DMS 273 (cell line): ENCODE data around the gene PRAMEF18.
"Not testable (repeated sequence)": the region's sequence is repeated elsewhere in the genome, so short reads cannot be mapped to it uniquely, and the experiment has no call there.

Source experiments
- DNase-seq: peaks from one replicate; lab custom pipeline; 2025; ENCODE audit not compliant: unreplicated experiment; lab: John Stamatoyannopoulos, UW

Gene PRAMEF18

DNA sequence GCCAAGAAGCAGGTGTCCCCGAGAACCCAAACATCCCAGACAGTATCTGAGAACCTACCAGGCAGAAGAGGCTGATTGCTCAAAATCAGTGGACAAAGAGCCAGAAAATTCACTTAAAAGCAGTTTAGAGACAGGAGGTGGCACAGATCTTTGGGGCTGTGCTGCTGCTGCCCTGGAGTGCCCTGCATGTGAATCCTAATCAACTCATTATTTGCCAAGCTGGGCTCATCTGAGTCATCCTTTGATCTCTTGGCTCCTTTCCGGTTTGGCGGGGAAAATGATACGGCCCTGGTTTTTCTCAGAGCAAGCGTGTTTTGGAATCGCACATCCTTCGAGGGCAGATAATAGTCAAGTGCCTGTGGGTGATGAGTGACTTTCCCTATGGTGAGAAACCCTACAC, 9.3 kb downstream of the PRAMEF18 start:
- not testable (repeated sequence) for DNase-seq

DNA sequence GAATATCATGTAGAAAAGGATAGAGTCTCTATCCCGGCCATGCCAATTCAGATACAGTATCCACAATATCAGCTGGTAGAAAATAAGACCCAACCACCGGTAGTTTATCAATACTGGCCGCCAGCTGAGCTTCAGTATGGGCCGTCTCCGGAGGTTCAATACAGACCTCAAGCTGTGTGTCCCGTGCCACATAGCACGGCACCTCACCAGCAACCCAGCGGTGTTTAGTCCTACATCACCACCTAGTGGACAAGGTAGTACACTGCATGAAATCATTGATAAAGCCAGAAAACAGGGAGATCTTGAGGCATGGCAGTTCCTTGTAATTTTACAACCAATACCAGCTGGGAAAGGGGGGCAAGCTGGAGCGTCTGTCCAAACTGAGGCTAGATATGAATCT, 17.2 kb downstream of the PRAMEF18 start:
- DNase-seq, result not testable (repeated sequence)

DNA sequence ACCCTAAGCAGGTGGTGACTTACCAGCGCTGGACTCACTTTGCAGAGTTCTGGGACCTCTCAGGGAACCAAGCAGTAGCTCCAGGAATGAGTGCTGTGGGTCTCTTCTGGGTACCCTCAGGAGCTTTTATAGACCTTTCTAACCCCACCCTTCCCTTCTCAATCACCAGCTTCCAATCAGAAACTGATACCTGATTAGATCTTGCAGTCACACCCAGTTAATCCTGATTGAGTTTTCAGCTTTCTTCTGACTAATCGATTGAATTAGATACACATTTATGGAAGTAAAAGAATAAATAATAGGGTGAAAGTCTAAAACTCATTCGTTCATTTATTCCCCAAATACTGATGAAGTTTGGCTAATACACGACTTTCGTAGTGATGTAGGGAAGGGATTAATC, 24.6 kb downstream of the PRAMEF18 start, which contains the start of gene PRAMEF13:
Gene PRAMEF13, minus strand, starts transcription at position 101 of the 400 bp plus-strand sequence. CDS start 1,820 bp downstream, outside the sequence.
- not testable (repeated sequence) for DNase-seq
